ENCODE measurements around the gene TPBGL.

DNA sequence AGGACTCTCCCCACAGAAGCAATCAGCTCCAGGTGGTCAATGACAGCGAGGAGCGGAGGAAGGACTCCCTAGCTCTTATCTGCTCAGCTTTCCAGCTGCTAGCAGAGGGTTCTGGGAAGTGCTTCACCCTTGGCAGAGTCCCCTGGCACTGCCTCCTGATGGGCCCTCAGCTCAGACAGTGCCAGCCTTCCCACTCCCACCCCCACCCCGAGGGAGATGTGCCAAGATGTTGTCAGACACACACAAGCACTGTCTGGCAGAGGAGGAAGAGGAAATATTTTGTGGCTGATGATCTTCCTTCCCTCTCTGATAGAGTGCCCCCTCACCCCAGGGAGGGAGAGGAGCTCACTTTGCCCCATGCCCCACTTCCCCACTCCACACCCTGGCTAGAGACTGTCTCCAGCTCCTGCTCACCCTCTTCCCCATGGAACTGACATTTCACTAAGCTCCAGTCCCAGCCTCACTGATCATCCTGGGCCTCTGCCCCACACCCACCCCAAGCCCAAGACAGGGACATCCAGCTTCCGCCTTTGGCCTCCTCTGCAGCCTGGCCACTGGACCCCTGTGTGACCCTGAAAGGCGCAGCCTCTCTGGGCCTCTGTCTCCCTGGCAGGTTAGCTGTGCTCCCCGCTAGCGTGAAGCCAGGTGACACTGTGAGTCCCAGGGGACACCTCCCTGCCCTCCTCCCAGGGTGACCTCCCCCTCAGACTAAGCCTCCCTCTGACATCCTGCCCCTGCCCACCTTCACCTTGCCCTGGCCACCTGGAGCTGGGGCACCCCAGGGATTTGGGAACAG lies 45.2 kb upstream of the TPBGL start:
- TF ChIP-seq, protein P1, sequence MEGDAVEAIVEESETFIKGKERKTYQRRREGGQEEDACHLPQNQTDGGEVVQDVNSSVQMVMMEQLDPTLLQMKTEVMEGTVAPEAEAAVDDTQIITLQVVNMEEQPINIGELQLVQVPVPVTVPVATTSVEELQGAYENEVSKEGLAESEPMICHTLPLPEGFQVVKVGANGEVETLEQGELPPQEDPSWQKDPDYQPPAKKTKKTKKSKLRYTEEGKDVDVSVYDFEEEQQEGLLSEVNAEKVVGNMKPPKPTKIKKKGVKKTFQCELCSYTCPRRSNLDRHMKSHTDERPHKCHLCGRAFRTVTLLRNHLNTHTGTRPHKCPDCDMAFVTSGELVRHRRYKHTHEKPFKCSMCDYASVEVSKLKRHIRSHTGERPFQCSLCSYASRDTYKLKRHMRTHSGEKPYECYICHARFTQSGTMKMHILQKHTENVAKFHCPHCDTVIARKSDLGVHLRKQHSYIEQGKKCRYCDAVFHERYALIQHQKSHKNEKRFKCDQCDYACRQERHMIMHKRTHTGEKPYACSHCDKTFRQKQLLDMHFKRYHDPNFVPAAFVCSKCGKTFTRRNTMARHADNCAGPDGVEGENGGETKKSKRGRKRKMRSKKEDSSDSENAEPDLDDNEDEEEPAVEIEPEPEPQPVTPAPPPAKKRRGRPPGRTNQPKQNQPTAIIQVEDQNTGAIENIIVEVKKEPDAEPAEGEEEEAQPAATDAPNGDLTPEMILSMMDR (IDR thresholded peaks at IDR 0.05): no peak
- TF ChIP-seq POLR2A (IDR thresholded peaks at IDR 0.05; ENCODE audit: low read depth) (no peak), POLR2AphosphoS5 (IDR thresholded peaks at IDR 0.05) (no peak)
